Right cardiac atrium (tissue), 5 donors: ENCODE results near the gene UPB1. TPM values are rescaled to one million over a fixed set of nuclear protein-coding genes. Genes with fewer than 3 reads are reported as not detected.
"Not testable (repeated sequence)": the region's sequence is repeated elsewhere in the genome, so short reads cannot be mapped to it uniquely, and the experiment has no call there.

Source experiments
- ATAC-seq, 2 donors: fragments of 200-7000 bp; cut with Tn5 transposase; one replicate each; pipeline versions ENCODE4 v1.8.0 to v1.9.1; 2020; ENCODE audit warnings: moderate library complexity in 2 of 2, mild to moderate bottlenecking in 1 of 2
- DNase-seq, 3 donors: peaks; one replicate each; pipeline ENCODE4 v3.0.0-alpha.2; 2020
- H3K27ac ChIP-seq: one replicate; pipeline ENCODE4 v1.5.1; 2013; ENCODE audit warnings: mild to moderate bottlenecking, low read length, control low read depth, moderate library complexity
- H3K27me3 ChIP-seq: one replicate; pipeline ENCODE4 v1.6.1; 2013; ENCODE audit not compliant: control insufficient read depth, insufficient read depth
- H3K4me1 ChIP-seq: one replicate; pipeline ENCODE4 v1.6.1; 2013; ENCODE audit warnings: low read length; ENCODE audit not compliant: control insufficient read depth, insufficient read depth
- H3K4me3 ChIP-seq: one replicate; pipeline ENCODE4 v1.5.1; 2013; ENCODE audit warnings: low read length, control low read depth
- H3K9me3 ChIP-seq: one replicate; pipeline ENCODE4 v1.6.1; 2013; ENCODE audit warnings: low read length; ENCODE audit not compliant: control insufficient read depth
- WGBS: extraction: QIAGEN DNeasy Blood & Tissue Kit; methylation state at CpG from one replicate; pipeline ENCODE4 v1.1.7; 2013; 5-methylcytosine and 5-hydroxymethylcytosine counted together
- intact Hi-C, 4 donors: fragments of 100-400 bp; cut with DNase I; formaldehyde crosslinking; loops; one replicate each; pipeline versions ENCODE4 v1.11.0 to v1.14.0; 2022 to 2023
- polyA plus RNA-seq: library from polyadenylated mRNA; stranded (reverse); fragments of 200-250 nt; gene quantifications from one replicate; pipeline ENCODE4 v1.2.3, GENCODE V29; 2013
- total RNA-seq, 4 donors: library from RNA; stranded (reverse); fragmentation: NEBNext Ultra II Directional; extraction: Animal tissue kit (Norgen Biotek cat#: 25700); gene quantifications; one replicate each; pipeline ENCODE4 v1.2.1, GENCODE V29; 2021
- donor health status: healthy with polysubstance abuse.
- donor health status: DM: no; HTN: yes; CAD: no.
- donor health status: DM: no; HTN: no; CAD: no.
- donor health status: DM: no; HTN: yes; CAD: no; lungs with severe emphysema.
- donor health status: DM: yes; HTN: yes; CAD: no.

UPB1 gene
- total and polyA plus RNA-seq, 5 donors: 1.8 to 6.6 (median 2.8) TPM

DNA sequence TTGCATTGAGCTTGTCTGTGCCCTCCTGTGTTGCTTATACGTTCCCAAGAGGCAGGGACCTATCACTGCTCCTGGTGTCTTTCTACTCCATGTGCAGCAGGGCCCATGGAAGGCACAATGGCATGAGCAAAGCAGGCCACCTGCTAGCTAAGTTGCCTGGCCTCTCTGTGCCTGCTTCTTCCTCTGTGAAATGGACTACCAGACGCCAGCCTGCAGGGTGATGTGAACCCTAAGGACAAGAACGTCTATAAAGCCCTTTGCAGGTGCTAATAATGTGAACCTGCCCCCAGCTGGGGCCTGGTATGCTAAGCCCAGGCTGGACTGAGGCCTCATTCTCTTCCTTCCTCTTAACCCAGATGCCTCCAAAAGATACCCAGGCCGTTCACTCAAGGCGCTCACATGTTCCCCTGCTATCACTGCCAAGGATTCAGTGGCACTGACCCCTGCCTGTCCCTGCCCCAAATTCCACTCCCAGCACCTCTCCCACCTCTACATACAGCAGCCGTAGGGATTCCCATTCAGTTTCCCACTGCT is 55.8 kb downstream of the UPB1 start:
- intact Hi-C loops: no loop called here
- Histone ChIP-seq H3K4me1 (peaks cover 23% of the 10 kb centered on the region), H3K4me3 (no peak overlapping the region), H3K27me3 (no peaks in the 10 kb centered on the region), H3K27ac (peak overlapping the region; percentile 29), H3K9me3 (no peaks in the 10 kb centered on the region)
- DNase-seq (no peak), ATAC-seq (no peak)
- 73% methylated on average over 6 of the region's 6 CpGs for WGBS

DNA sequence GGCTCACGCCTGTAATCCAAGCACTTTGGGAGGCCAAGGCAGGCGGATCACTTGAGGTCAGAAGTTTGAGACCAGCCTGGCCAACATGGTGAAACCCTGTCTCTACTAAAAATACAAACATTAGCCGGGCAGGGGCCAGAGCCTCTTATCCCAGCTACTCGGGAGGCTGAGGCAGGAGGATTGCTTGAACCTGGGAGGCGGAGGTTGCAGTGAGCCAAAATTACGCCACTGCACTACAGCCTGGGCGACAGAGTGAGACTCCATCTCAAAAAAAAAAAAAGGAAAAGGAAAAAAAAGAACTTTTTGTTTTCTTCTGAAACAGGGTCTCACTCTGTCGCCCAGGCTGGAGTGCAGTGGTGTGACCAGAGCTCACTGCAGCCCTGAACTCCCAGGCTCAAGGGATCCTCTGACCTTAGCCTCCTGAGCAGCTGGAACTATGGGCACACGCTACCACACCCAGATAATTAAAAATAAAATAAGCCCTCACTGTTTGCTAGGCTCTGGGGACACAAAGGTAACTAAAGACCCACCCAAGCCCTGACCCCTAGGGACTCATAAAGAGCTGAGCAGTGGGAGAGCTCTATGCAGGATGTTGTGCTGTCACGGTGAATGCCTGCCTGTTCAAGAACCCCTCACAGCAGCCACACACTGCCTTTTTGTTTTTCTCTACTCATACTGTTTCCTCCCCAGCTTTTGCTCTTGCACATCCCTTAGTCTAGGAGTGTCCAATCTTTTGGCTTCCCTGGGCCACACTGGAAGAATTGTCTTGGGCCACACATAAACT is 57.6 kb downstream of the UPB1 start:
- intact Hi-C loops, H3K27ac ChIP-seq, ATAC-seq, H3K4me3 ChIP-seq, H3K9me3 ChIP-seq, DNase-seq, H3K27me3 ChIP-seq: not testable (repeated sequence)
- WGBS: 86% methylated on average over 10 of the region's 10 CpGs
- H3K4me1 ChIP-seq: peaks cover 29% of the 10 kb centered on the region

DNA sequence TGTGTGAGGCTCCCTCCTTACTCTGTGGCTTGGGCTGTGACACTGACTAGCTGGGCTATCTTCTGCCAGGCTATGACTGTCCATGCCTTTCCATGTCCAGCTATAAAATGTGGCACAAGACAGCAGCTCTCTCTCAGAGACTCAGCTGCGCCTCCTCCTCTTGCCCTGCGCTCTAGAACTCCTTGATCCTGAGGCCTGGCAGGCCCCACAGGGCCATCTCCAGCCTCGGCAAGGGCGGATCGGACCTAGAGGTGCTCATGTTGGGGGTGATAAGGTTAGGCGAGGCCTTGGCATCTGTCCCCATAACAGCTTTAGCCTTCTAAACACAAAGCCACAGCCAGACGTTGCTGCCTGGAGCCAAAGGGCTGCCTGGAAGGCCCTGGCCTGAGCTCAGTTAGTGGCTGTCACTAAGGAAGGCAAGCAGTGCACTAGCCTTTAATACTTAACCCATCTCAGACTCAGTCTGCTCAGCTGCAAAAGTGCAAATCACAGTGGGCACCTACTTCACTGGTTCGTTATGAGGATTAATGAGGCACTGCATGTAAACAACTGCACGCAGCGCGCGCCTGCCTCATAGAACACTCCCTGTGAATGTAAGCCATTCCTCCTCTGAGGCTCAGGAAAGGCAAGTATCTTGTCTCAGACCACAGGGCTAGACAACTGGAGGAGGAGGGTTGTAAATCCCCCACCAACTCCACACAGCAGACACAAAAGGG is 58.6 kb downstream of the UPB1 start:
- H3K4me1 ChIP-seq: peaks cover 29% of the 10 kb centered on the region
- ATAC-seq (no peak), DNase-seq (peak in 1 of 3 donors; percentile 65)
- intact Hi-C loops: no loop called here
- H3K27me3 ChIP-seq: no peaks in the 10 kb centered on the region
- H3K27ac ChIP-seq: peak overlapping the region; percentile 84
- H3K4me3 ChIP-seq: peak overlapping the region; percentile 71
- H3K9me3 ChIP-seq: no peaks in the 10 kb centered on the region
- 34% methylated on average over 12 of the region's 12 CpGs for WGBS

DNA sequence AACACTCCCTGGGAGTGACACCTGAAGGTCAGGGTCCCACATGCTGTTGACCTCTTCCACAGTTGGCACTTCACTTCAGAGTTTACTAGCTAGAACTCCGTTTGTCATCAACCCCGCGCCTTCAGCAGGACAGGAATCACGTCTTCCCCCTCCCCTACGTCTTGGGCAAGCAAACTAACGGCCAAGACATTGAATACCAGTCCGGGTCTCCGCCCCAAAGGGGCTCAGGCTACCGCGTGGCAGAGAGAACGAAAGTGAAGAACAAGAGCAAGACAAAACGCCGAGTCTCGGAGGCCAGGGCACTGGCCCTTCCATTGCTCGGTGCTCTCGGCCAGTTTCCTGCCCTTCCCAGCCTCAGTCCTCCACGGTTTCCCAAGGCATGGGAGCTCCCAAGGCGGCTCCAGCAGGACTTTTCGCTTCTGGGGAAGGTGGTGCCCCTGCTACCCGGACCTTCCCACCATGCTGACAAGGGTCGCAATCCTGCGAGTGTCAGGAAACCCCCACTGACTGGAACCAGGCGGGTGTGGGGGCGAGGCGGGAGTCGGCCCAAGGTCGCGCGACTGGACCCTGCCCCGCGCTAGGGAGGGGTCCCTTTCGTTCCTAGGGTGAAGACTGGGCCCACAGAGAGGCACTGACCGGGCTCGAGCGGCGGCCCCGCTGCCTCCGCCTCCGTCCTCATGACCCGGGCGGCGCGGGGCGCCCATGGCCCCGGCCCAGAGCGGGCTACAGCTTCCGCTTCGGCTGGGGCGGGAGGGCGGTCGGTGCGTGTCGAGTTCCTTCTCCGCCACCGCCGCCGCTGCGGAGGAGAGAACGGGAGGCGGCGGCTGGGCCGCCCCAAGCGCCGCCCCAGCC is 59.4 kb downstream of the UPB1 start, which contains the start of gene GUCD1:
GUCD1 (minus strand) TSS at position 826 of the 852 bp plus-strand sequence; CDS start at position 679, 147 bp downstream.
- peak within 1 kb of the TSS; percentile 100 for H3K27ac ChIP-seq
- no peaks in the 10 kb centered on the region for H3K9me3 ChIP-seq
- H3K27me3 ChIP-seq: no peaks in the 10 kb centered on the region
- peaks cover 29% of the 10 kb centered on the region for H3K4me1 ChIP-seq
- intact Hi-C loops: no loop called here
- WGBS: under 1% methylated on average over 64 of the region's 64 CpGs
- H3K4me3 ChIP-seq: peak within 1 kb of the TSS; percentile 98
- peak in 1 of 3 donors; percentile 62 for DNase-seq
- peak in 1 of 2 donors; percentile 2 for ATAC-seq

DNA sequence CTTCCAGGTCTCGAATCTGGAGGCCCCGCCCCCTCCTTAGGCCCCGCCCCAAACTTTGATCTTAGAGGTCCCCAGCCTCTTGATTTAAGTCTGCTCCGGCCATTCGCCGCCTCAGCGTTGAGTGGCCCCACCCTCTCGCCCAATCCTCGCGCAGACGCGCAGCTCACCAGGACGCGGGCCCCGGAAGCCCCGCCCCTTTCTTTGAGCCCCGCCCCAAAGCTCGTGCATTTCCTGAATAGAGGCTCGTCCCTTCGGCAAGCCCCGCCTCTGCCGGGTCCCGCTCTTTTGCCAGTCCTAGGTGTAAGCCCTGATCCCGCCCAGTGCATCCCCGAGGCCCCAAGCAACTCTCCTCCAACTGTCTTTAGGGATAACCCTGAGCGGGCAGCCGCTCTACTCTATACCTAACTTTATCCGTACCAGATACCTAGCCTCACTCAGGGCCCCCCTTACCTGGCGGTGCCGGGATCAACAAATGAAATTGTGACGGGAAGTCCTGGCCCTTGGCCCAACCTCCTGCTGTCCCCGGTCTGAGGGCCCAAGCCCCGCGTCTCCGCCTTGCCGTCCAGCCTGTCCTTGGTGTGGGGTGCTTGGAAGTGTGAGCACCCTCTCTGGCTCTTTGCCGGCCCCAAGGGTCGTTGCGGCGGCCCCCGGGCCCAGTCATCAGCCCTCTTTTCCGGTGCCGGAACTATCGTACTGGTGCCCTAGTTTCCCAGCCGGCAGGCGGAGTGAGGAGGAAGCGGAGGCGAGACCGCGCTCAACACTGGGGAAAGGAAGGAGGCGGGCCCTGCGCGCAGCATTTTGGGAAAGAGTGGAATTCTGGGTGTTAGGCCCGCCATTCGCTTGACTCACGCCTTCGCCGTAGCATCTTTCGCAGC is 60.3 kb downstream of the UPB1 start, which contains the start of gene SNRPD3:
SNRPD3 (plus strand) TSS at position 835 of the 875 bp plus-strand sequence. CDS start 1,676 bp downstream, outside the sequence.
- Histone ChIP-seq H3K27ac (peak within 1 kb of the TSS; percentile 100), H3K4me1 (peaks cover 24% of the 10 kb centered on the region), H3K9me3 (no peaks in the 10 kb centered on the region), H3K27me3 (no peaks in the 10 kb centered on the region), H3K4me3 (peak within 1 kb of the TSS; percentile 98)
- intact Hi-C loops: no loop called here
- ATAC-seq: peak; percentile 94 to 95
- DNase-seq: peak; percentile 100
- WGBS: under 1% methylated on average over 59 of the region's 59 CpGs

DNA sequence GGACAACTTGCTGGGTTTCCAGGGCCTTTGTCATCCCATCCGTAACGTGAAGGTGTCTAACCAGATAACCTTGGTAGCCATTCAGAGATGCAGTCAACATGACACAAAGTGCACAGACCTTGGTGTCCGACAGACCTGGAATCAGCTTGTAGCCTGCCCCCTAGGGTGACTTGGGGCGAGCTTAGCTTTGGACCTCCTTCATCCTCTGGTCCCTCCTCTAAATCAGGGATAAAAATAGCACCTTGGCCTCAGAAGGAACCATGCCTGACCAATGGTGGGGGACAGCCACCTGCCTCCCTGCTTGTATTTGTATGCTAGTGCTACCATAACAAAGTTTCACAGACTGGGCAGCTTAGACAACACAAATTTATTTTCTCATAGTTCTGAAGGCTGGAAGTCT is 64.3 kb downstream of the UPB1 start:
- WGBS: 48% methylated on average over 4 of the region's 4 CpGs
- intact Hi-C loops: no loop called here
- H3K27me3 ChIP-seq: no peaks in the 10 kb centered on the region
- peak overlapping the region; percentile 21 for H3K27ac ChIP-seq
- no peak overlapping the region for H3K4me3 ChIP-seq
- H3K9me3 ChIP-seq: no peaks in the 10 kb centered on the region
- no peak for DNase-seq
- H3K4me1 ChIP-seq: peaks cover 15% of the 10 kb centered on the region
- no peak for ATAC-seq

DNA sequence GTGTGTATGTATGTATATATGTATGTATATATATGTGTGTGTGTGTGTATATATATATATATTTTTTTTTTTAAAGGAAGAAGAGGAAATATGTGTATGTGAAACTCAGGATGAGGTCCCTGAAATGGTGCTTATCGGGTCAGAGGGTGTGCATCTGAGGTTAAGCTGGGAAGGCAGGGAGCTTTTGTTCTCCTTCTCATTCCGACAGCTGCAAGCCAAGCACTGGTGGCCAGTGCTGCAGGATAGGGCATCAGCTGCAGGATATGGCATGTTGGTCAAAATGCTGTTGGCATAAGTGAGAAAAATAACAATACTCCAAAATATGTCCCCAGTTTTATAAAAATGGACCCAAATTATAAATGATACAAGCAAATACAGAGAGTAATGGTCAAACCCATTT is 68.1 kb downstream of the UPB1 start:
- intact Hi-C loops: no loop called here
- no peak overlapping the region for H3K27ac ChIP-seq
- DNase-seq (no peak), ATAC-seq (no peak)
- WGBS: 77% methylated on average over 2 of the region's 2 CpGs
- H3K4me1 ChIP-seq: peaks cover 10% of the 10 kb centered on the region
- H3K9me3 ChIP-seq: no peaks in the 10 kb centered on the region
- no peak overlapping the region for H3K4me3 ChIP-seq
- H3K27me3 ChIP-seq: no peaks in the 10 kb centered on the region

DNA sequence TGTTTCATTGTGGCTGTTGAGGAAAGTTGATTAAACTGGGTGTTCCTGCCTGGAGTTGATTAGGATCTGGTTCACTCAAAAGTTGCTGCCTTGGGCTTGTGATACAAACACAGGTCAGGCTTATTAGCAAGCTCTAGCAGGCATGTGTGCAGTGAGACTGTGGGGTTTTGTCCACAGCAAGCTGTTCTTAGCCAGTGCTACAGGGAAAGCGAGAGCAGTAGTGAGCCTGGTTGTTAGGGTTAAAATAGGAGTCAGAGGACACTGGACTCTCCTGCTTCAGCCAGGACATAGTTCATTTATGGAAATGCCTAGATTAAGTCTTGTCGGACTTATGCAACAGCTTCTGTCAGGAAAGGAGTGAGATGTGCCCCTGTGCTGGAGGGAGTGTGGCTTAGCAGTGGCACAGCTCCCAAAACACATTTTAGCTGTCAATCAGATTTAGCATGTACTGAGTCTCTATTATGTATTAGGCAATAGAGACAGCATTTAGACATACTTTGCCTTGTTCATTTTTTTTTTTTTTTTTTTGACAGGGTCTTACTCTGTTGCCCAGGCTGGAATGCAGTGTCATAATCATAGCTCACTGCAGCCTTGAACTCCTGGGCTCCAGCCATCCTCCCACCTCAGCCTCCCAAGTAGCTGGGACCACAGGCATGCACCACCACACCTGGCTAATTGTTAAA is 69.4 kb downstream of the UPB1 start:
- ATAC-seq (peak; percentile 78 to 83), DNase-seq (peak in 1 of 3 donors; percentile 54)
- intact Hi-C loops: no loop called here
- Histone ChIP-seq H3K9me3 (no peaks in the 10 kb centered on the region), H3K27ac (peak overlapping the region; percentile 97), H3K27me3 (no peaks in the 10 kb centered on the region), H3K4me3 (no peak overlapping the region), H3K4me1 (peaks cover 8% of the 10 kb centered on the region)
- 45% methylated on average over 2 of the region's 2 CpGs for WGBS

DNA sequence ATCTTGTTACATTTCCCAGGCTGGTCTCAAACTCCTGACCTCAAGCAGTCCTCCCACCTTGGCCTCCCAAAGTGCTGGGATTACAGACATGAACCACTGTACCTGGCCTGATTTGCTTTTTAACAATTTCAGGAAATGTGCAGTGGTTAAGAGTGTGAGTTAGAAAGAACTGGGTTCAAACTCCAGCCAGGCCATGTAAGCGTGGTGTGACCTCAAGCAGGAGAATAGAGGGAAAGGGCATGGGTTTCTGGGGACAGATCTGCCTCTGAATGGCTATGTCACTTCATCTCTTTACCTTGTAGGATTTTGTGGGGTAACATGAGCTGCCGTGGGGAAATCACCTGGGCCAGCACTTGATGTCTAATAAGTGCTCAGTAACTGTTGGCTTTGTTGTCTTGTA is 69.9 kb downstream of the UPB1 start:
- Histone ChIP-seq H3K27me3 (no peaks in the 10 kb centered on the region), H3K9me3 (no peaks in the 10 kb centered on the region), H3K27ac (peak overlapping the region; percentile 33), H3K4me3 (no peak overlapping the region), H3K4me1 (peaks cover 7% of the 10 kb centered on the region)
- no peak for ATAC-seq
- 81% methylated on average over 2 of the region's 2 CpGs for WGBS
- DNase-seq: no peak
- intact Hi-C loops: no loop called here
